Mammary epithelial cell (primary cell): ENCODE measurements around the gene ABCC1.

Source experiments
- EZH2 ChIP-seq: IDR thresholded peaks from 2 replicates; pipeline ENCODE4 v1.6.1; 2012; ENCODE audit warnings: low read length, inconsistent platforms, borderline replicate concordance
- TF ChIP-seq, protein P1 (sequence below), 2 donors: IDR thresholded peaks in 1 of 2; conservative IDR thresholded peaks in 1 of 2; 2 replicates each; pipeline ENCODE4 v1.5.1; 2011 to 2012; ENCODE audit warnings: inconsistent platforms in 2 of 2, low read length in 2 of 2, mild to moderate bottlenecking in 2 of 2, control low read depth in 1 of 2, low read depth in 1 of 2; ENCODE audit not compliant: insufficient read depth in 1 of 2; ENCODE audit errors: extremely low read depth in 1 of 2

DNA sequence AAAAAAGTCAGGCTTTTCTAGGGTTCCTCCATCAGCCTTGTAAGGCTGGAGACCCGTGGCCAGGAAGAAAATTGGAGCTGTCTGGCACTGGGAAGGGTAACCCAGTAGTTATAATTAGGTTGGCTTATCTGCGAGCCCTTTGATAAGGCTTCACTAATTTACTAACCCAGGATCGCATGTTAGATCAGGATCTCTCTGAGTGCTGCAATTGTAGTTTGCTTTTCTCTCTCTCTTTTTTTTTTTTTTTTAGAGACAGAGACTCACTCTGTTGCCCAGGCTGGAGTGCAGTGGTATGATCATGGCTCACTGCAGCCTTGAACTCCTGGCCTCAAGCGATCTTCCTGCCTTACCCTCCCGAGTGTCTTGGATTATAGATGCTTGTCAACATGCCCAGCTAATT is 17.0 kb downstream of the ABCC1 start:
- TF ChIP-seq, protein P1, sequence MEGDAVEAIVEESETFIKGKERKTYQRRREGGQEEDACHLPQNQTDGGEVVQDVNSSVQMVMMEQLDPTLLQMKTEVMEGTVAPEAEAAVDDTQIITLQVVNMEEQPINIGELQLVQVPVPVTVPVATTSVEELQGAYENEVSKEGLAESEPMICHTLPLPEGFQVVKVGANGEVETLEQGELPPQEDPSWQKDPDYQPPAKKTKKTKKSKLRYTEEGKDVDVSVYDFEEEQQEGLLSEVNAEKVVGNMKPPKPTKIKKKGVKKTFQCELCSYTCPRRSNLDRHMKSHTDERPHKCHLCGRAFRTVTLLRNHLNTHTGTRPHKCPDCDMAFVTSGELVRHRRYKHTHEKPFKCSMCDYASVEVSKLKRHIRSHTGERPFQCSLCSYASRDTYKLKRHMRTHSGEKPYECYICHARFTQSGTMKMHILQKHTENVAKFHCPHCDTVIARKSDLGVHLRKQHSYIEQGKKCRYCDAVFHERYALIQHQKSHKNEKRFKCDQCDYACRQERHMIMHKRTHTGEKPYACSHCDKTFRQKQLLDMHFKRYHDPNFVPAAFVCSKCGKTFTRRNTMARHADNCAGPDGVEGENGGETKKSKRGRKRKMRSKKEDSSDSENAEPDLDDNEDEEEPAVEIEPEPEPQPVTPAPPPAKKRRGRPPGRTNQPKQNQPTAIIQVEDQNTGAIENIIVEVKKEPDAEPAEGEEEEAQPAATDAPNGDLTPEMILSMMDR (conservative IDR thresholded peaks at IDR 0.05 in 1 of 2, IDR thresholded peaks at IDR 0.05 in 1 of 2; ENCODE audit: extremely low read depth in 1 of 2, insufficient read depth in 1 of 2, low read depth in 1 of 2, low read length in 2 of 2), result no peak
- TF ChIP-seq EZH2, result no peak
